ENCODE results near the gene CTNNA3.

The CTNNA3 gene

DNA sequence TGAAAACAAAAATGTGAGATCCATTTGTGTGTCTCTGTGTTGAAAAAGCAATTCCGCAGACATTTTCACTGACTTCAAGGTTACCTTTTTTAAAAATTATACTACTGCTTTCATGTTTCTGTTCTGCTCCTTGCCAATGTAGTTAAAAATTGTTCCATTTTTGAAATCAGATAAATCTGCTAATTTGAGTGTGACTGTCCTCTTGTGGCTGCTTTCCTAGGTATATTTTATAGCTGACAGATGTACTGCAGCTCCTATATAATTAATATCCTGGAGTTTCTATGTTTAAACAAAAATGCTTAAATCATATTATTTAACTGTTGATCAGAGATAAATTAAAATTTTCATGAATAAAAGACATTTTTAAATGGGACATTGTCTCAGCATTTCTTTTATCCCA, 947.8 kb downstream of the CTNNA3 start (continued):
- TF ChIP-seq ZNF677 (tag by site-specific recombination; IDR thresholded peaks at IDR 0.05), result no peak
- no peak for TF ChIP-seq ZFP3 (tag by site-specific recombination; IDR thresholded peaks at IDR 0.05; ENCODE audit: low read depth)
- no peak for TF ChIP-seq ZNF292 (tag by site-specific recombination; IDR thresholded peaks at IDR 0.05; ENCODE audit: borderline replicate concordance, low read depth)
- TF ChIP-seq ZBTB49 (tag by site-specific recombination; IDR thresholded peaks at IDR 0.05; ENCODE audit: low read depth), result no peak
- TF ChIP-seq ZNF148 (tag by site-specific recombination; IDR thresholded peaks at IDR 0.05; ENCODE audit: borderline replicate concordance), result no peak
- TF ChIP-seq ZNF16 (tag by site-specific recombination; IDR thresholded peaks at IDR 0.05; ENCODE audit: low read depth), result no peak
- TF ChIP-seq GLIS1 (tag by site-specific recombination; IDR thresholded peaks at IDR 0.05), result no peak

DNA sequence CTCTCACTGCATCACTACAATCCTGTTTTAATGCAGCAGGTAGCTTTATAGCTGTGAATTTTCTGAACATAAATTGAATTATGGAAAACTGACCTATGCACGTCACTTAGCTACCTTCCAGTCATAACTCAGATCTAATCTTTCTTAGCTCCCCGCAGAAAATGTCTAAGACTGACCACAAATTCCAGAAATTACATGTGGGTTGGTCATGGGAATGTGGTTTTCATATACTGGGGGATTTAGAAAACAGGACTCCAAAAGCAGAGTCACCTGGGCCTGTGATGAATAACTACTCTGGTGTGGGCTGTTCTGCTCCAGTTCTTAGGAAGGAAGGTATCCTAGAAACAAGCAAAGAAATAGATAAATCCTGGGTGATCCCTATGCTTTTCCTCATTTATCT, 948.5 kb downstream of the CTNNA3 start:
- H3K36me3 ChIP-seq (ENCODE audit: control insufficient read depth in 2 of 2, insufficient read depth in 1 of 2, low read length in 2 of 2), result no peaks in the 10 kb centered on the region
- CTCF ChIA-PET, result interaction anchor here (0.7 kb wide), 1 partner anchor 85 kb away, joined by 3 read pairs; no protein-coding TSS in a partner anchor
- no peak overlapping the region for H3K27ac ChIP-seq (ENCODE audit: extremely low read depth, low read depth, low read length)
- POLR2A ChIA-PET, result no interaction called here
- no peak for TF ChIP-seq ZNF677 (tag by site-specific recombination; IDR thresholded peaks at IDR 0.05)
- TF ChIP-seq BCL11A (tag by site-specific recombination; IDR thresholded peaks at IDR 0.05; ENCODE audit: low read depth), result no peak
- TF ChIP-seq ZFP41 (tag by site-specific recombination; IDR thresholded peaks at IDR 0.05; ENCODE audit: borderline replicate concordance), result no peak
- TF ChIP-seq ZNF16 (tag by site-specific recombination; IDR thresholded peaks at IDR 0.05; ENCODE audit: low read depth), result no peak
- TF ChIP-seq ZNF311 (tag by site-specific recombination; IDR thresholded peaks at IDR 0.05; ENCODE audit: borderline replicate concordance), result no peak
- no peak for TF ChIP-seq ZNF37A (tag by site-specific recombination; IDR thresholded peaks at IDR 0.05)
- no peak for TF ChIP-seq ZBTB8A (tag by site-specific recombination; IDR thresholded peaks at IDR 0.05)
- no peak for TF ChIP-seq SETDB1 (IDR thresholded peaks at IDR 0.05; ENCODE audit: insufficient read length, low read length)
- no peak for TF ChIP-seq PBX3 (CRISPR knock-in tag; IDR thresholded peaks at IDR 0.05)
- TF ChIP-seq ZNF133 (tag by site-specific recombination; IDR thresholded peaks at IDR 0.05), result no peak
- TF ChIP-seq, protein P1, sequence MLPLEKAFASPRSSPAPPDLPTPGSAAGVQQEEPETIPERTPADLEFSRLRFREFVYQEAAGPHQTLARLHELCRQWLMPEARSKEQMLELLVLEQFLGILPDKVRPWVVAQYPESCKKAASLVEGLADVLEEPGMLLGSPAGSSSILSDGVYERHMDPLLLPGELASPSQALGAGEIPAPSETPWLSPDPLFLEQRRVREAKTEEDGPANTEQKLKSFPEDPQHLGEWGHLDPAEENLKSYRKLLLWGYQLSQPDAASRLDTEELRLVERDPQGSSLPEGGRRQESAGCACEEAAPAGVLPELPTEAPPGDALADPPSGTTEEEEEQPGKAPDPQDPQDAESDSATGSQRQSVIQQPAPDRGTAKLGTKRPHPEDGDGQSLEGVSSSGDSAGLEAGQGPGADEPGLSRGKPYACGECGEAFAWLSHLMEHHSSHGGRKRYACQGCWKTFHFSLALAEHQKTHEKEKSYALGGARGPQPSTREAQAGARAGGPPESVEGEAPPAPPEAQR (tag by site-specific recombination; IDR thresholded peaks at IDR 0.05), result no peak
- no peaks in the 10 kb centered on the region for H3K9me3 ChIP-seq (ENCODE audit: control insufficient read depth, insufficient read depth, low read depth, low read length)
- no peaks in the 10 kb centered on the region for H3K4me1 ChIP-seq (ENCODE audit: control insufficient read depth, insufficient read depth, low read length)
- no peak overlapping the region for H3K4me3 ChIP-seq (ENCODE audit: low read depth, low read length)

- ChIA-PET POLR2A (no interaction called here), CTCF (no interaction called here)
- Histone ChIP-seq H3K4me3 (ENCODE audit: low read depth, low read length) (no peak overlapping the region), H3K36me3 (ENCODE audit: control insufficient read depth in 2 of 2, insufficient read depth in 1 of 2, low read length in 2 of 2) (no peaks in the 10 kb centered on the region), H3K9me3 (ENCODE audit: control insufficient read depth, insufficient read depth, low read depth, low read length) (no peaks in the 10 kb centered on the region), H3K27ac (ENCODE audit: extremely low read depth, low read depth, low read length) (no peak overlapping the region), H3K4me1 (ENCODE audit: control insufficient read depth, insufficient read depth, low read length) (no peaks in the 10 kb centered on the region)
- TF ChIP-seq, protein P2, sequence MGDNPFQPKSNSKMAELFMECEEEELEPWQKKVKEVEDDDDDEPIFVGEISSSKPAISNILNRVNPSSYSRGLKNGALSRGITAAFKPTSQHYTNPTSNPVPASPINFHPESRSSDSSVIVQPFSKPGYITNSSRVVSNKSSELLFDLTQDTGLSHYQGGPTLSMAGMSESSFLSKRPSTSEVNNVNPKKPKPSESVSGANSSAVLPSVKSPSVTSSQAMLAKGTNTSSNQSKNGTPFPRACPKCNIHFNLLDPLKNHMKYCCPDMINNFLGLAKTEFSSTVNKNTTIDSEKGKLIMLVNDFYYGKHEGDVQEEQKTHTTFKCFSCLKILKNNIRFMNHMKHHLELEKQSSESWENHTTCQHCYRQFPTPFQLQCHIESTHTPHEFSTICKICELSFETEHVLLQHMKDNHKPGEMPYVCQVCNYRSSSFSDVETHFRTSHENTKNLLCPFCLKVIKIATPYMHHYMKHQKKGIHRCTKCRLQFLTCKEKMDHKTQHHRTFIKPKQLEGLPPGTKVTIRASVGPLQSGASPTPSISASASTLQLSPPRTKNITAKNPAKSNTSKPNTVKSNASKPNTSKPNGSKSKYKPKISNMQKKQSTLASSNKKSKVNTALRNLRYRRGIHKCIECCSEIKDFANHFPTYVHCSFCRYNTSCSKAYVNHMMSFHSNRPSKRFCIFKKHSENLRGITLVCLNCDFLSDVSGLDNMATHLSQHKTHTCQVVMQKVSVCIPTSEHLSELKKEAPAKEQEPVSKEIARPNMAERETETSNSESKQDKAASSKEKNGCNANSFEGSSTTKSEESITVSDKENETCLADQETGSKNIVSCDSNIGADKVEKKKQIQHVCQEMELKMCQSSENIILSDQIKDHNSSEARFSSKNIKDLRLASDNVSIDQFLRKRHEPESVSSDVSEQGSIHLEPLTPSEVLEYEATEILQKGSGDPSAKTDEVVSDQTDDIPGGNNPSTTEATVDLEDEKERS (tag by site-specific recombination; IDR thresholded peaks at IDR 0.05), result no peak
Observed at GRCh38 chr10:66746711-66747110, 949.3 kb downstream of the CTNNA3 start.
